Measurements from ENCODE around the gene ZBTB6.

DNA sequence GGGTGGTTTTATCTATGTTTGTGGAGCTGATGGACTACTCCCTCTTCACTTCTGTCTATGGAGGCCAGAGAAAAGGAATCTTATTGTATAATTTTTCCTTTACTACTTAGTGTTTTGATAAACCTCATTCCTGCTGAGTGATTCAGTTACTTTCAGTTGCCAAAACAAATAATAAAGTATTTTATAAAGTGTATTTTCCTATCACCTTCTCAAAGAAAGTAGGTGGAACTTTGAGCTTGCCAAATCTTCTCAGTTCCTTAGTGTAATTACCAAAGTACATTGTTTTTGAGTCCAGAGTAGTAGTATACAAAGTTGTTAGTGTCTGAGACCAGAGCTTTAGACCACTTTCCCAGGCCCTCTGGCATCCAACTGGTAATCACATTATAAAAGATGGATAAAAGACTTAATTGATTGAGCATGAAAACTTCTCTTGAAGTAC is 41.1 kb upstream of the ZBTB6 start:
- TF ChIP-seq, protein P1, sequence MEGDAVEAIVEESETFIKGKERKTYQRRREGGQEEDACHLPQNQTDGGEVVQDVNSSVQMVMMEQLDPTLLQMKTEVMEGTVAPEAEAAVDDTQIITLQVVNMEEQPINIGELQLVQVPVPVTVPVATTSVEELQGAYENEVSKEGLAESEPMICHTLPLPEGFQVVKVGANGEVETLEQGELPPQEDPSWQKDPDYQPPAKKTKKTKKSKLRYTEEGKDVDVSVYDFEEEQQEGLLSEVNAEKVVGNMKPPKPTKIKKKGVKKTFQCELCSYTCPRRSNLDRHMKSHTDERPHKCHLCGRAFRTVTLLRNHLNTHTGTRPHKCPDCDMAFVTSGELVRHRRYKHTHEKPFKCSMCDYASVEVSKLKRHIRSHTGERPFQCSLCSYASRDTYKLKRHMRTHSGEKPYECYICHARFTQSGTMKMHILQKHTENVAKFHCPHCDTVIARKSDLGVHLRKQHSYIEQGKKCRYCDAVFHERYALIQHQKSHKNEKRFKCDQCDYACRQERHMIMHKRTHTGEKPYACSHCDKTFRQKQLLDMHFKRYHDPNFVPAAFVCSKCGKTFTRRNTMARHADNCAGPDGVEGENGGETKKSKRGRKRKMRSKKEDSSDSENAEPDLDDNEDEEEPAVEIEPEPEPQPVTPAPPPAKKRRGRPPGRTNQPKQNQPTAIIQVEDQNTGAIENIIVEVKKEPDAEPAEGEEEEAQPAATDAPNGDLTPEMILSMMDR (conservative IDR thresholded peaks at IDR 0.05 in 1 of 2, IDR thresholded peaks at IDR 0.05 in 1 of 2; ENCODE audit: extremely low read depth in 1 of 2, insufficient read depth in 1 of 2, low read depth in 1 of 2, low read length in 2 of 2): no peak
- TF ChIP-seq EZH2 (IDR thresholded peaks at IDR 0.05; ENCODE audit: borderline replicate concordance, low read length): no peak

Data from mammary epithelial cell (primary cell).